Ramos (cell line): ENCODE measurements around the gene REC114.

Source experiments
- in situ Hi-C: fragments of 300-500 bp; cut with MboI; formaldehyde crosslinking; loops from one replicate; pipeline ENCODE4 v1.14.3; 2022; ENCODE audit warnings: low sequenced_read_pairs; ENCODE audit not compliant: unreplicated experiment

REC114 gene

DNA sequence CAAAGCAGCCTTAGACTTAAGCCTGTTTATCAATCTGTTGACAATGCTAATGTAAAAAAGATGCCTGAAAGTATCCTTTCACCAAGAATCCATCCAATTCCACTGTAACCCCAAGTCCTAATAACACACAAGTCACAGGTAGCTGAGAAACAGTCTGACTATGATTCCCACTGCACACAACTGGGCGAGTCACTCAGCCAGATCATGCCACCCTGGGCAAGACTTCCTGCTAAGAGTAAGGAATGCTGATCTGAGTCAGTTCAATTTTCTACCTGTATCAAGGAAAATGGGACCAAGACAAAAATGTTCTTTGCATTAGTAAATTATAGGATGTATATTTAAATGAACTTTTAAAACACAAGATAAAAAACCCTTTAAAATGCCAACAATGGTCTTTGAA lies 157.0 kb downstream of the REC114 start:
- in situ Hi-C loops, result no loop called here

DNA sequence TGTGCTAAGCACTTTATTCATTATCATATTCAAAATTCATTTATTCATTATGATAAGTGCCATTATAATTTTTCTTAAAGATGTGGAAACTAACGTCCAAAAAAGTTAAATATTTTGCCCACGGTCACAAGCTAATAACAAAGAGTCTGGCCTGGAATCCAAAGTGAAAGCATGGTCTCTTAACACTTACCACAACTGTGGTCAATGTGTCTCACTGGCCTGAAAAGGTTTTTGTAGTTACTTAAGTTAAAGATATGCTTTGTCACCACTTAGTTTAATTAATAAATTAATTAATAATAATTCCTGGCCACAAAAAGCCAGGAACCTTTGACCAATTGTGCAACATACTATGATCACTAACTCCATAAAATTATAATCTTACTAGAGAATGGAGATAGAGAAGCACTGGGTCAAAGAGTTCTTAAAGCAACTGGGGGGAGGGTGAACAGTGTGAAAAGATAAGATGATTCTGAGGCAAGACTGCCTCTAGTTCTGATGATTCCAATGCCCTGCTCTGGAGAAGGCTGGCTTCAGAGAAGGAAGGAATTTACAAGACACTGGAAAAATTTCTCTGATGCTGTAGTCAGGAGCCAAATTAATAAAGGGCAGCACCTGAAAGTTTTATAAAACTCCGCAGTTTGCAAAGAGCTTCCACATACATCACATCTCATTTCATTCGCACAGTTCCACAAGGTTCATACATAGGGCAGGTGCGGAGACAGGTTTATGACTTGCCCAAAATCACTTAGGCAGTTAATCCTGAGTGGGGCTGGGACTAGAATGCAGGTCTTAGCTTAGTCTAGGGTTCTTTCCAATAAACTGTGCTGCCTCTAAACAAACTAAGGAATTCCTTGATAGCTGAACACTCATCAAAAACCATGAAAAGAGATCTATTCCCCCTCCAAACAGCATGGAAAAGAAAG lies 157.7 kb downstream of the REC114 start:
- in situ Hi-C loops, result no loop called here

DNA sequence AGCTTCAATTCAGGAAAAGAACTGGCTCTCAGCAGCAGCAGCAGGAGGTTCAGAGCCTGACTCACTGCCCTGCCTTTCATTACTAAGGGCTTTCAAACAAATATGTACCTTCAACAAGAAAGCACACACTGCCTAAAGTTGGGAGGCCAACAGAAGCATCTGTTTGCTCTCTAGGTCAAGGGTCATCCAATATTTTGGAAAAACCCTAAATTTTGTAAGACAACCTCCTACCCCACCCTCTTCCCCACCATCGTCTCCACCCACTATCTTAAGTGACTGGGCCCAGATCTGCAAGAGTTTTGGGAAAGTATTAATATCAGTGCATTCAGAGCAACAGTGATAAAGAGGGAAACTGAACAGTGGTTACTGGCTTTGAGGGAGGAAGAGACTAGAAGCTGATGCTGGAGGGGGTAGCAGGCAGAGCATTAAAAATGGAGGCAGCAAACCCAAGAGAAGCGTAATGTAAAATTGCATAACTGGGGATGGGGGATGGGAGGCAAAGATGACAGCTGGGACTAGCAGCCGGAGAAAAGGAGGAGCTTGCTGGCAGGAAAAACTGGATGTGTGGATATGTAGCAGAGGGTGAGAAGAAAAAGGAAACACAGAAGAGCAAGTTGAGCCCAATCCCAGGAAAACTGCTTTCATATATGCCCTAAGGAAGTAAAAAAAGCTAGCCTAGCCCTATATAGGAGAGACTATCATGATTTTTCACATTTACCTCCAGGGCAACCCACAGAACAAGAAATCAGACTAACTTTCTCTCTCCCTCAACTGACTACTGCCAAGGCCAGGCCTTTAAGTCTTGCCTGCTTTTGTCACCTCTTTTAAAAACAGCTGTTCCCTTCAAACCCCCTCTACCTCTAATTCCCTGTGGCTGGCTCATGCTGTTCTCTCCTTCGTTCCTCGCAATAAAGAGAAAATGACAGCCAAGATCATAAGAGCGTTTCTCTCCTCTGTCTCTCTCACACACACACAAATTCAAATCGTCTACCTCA lies 158.8 kb downstream of the REC114 start:
- in situ Hi-C loops, result no loop called here

DNA sequence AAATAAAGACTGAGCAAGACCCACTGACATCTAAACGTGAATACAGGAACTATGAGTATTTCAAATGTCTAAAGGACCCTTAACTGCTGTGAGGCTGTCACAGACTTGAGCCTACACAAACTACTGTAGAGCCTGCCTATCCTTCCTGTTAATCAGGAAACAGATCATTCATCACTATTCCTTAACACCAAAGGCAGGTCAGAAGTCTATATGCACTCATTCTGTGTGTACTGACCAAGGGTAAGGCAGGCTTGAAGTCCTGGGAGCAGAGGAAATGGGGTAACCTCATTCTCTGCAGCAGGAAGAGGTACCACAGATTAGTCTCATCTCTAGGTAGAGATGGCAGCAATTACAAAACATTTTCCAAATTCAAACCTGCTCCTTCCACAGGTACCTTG lies 159.5 kb downstream of the REC114 start:
- in situ Hi-C loops, result no loop called here

DNA sequence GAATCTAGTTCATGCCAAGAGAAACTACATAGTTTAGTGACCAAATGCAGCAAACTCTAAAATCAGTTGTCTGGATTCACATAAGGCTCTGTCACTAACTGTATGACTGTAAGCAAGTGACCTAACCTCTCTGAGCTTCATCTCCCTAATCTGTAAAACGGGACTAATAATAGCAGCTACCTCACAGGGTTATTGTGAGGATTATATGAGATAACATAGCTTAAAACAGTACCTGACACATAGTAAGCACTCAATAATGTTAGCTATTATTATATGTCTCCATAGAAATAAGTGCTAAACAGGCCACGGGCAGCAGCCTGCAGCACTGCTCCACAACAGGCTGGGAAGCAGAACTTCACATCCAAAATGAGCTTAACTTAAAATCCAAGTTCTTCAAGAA lies 160.0 kb downstream of the REC114 start:
- in situ Hi-C loops, result no loop called here

DNA sequence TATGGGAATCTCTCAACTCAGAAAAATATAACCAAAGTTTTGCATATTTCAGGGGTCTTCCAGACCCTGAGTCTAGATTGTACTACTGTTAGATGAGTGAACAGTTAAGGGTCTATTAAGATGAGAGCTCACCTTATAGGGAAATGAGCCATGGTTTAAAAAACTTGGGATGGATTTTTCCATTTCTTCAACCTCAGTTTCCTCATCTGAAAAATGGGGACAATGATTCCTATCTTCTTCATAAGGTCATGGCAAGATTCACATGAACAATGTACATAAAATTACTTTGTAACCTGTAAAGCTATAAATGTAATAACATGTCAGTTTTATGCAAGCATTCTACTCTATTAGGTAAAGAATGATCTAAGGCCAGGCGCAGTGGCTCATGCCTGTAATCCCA lies 161.5 kb downstream of the REC114 start:
- in situ Hi-C loops, result no loop called here

DNA sequence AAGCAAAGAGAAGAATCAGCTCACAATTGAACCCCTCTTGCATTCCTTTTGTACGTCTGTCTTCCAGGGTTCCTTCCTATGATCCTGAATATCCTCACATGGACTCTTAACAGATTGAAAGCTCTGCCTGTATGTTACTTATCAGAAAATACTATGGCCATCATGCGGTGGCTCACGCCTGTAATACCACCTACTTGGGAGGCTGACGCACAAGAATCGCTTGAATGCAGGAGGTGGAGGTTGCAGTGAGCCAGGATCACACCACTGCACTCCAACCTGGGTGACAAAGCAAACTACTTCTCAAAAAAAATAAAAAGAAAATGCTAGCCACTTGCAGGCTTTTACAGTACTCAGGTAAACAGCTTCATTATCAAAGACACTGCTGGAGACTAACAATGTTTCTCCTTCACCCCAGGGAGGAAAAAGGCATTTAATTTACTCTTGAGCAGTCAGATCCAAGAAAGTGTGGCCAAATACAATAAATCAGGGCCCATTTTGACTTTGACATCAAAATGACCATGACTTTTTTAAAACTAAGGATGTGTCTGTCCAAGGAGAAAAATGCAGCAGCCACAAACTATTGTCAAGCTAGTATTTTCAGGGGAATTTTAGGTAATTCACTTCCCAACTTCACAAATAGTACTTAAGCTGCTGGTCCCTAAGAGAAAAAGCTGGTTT lies 162.9 kb downstream of the REC114 start:
- in situ Hi-C loops, result no loop called here

DNA sequence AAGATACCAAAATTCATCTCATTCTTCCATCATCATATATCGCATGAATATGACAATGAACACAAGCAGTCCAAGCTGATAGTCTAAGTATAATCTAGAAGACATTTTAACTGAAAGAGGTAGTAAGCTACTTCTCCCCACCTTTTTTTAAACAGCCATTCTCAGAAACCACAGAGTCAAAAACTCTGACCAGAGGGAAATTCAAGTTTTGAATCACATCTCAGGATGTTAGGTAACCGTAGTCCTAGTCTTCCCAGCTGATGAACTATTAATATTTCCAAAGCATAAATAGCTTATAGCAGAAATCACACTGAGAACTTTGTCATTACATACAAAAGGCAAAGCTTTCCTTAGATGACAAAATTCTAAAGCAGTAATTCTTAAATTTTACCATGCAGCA lies 164.4 kb downstream of the REC114 start:
- in situ Hi-C loops, result no loop called here

DNA sequence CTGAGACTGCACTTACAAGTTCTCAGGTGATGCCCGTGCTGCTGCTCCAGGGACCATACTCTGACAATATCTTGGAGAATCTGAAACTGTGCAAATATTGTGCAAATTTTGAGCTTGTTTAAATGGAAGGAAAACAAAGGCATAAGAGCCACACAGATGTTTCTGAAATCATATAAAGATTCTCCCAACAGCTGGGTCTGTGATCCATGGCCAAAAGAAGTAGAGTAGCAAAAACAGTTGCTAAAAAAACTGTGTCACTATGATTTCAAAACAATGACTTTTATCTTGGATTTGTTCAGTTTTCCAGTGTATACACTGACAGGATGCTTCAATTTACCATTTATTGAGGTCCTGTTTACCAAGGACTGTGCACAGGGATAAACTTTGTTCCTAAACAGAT lies 164.9 kb downstream of the REC114 start:
- in situ Hi-C loops, result no loop called here

DNA sequence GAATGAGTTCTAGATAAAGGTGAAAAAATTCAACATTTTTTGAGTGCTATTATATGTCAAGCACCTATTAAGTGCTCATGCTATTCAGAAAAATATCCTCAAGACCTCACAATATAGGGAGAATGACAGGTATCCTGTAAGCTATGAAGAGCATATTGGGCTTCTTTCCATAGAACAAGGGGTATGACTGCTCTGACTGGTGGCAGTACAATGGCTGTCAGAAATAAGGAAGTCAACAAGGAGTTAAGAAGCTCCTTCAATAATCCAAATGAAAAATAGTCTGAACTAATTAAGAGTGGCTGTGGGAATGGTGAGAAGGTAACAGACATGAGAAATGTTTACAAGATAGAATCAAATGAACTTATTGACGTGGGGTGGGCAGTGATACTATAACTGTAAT lies 165.5 kb downstream of the REC114 start:
- in situ Hi-C loops, result no loop called here

DNA sequence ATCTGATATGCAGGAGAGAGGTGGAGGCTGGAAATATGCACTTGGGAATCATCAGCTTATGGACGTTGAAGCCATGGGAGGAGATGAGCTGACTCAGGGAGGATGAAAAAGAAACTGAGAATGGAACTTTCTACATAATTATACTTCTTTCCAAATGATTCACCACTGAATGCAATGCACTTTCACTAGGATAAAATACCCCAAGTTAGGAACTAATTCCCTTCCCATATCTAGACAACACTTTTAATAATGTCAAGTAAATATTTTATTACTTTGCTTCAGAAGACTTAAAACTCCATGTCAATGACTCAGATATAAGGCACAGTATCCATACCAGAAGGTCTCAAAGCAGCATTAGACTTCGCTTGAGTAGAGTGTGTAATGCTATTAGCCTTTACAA lies 166.0 kb downstream of the REC114 start:
- in situ Hi-C loops, result no loop called here
